HG03442 (cell line): Measurements from ENCODE around the gene TNFRSF18.
A peak's percentile ranks its signal among the peaks of the same experiment; 100 is the strongest.

Experiments
- ATAC-seq: cut with Tn5 transposase; IDR thresholded peaks from one replicate; pipeline ENCODE4 v1.9.1; 2021; ENCODE audit warnings: mild to moderate bottlenecking, moderate library complexity; ENCODE audit not compliant: unreplicated experiment

The TNFRSF18 gene

DNA sequence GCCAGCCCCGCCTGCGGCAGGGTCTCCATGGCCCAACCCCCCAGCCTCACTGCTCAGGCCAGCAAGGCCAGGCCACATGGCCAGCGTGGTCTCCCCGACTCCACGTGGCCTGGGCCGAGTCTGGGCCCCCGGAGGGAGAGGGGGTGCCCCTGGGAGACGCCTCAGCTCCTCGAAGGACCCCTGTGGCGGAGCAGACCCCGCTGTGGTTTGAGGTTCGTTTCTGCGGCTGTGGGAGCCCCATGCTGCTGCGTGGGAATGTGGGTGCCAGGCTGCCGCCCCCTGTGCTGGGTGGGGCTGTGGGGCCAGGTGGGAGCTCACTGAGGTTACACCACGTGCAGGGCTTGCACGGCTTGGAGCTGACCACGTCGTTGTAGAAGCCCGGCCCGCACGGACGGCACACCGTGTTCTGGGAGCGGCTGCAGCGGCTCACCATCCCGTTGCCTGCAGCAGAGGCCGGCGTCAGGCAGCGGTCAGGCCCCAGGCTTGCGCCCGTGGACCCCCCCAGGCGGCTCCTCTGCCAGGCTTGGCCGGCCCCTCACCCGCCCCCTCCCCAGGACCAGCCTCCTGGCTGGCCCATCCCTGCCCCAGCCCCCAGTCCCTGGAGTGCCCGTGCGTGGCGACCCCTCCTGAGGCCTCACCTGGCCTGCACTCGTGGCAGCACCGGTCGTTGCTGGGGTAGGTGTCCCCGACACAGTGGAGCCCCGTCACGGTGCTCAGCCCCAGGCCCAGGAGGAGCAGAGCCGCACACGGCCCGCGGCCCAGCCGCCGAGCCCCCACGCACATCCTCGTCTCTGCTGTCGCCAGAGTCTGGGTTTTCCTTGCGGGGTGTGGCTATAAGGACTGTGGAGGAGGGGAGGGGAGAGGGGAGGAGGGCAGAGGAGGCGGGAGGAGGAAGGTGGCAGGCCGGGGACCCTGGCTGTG lies 7.2 kb upstream of the TNFRSF18 start, which contains the start of gene TNFRSF4:
Gene TNFRSF4 (minus strand): TSS at position 809 of the 921 bp plus-strand sequence. CDS start 26 bp downstream, at position 783.
- no peak for ATAC-seq

GRCh38 chr1:1212780-1213344 lies 6.5 kb upstream of the TNFRSF18 start:
- ATAC-seq, result no peak

GRCh38 chr1:1211541-1212441 lies 5.4 kb upstream of the TNFRSF18 start:
- ATAC-seq, result no peak

GRCh38 chr1:1210726-1211540 lies 4.5 kb upstream of the TNFRSF18 start:
- ATAC-seq, result no peak

DNA sequence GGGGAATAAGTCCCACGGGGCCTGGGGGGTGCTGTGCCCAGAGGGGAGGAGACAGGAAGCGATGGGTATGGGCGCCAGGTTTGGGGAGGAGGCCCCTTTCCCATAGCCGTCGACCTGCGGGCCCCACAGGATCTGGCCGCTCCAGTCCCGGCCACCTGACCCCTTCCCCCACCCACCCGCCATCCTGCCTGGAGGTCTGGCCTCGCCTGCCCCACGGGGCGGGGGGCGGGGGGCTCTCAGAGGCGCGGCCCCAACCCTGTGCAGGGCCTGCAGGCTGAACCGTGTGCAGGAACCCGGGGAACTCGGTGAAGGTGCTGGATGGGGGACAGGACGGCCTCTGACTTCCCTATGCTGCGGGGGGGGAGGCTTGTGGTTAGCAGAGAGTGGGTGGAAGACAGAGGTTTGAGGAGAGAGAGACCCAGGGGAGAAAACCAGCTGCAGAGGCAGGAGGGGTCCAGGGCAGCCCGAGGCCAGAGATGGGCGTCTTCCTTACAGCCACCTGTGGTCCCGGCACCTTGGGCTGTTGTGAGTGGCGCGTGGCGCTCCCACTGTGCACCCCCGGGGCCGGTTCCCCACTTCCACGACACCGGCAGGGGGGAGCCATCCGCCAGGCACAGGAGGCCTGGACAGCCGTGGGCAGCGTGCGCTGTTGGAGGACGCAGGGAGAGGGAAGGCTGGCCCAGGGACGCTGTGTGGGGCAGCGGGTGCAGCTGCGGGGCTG lies 2.5 kb upstream of the TNFRSF18 start:
- ATAC-seq, result no peak

- ATAC-seq, result no peak
Observed at GRCh38 chr1:1207571-1207892, 1.1 kb upstream of the TNFRSF18 start.

GRCh38 chr1:1206966-1207531 lies 657 bp upstream of the TNFRSF18 start:
- ATAC-seq, result no peak

- ATAC-seq, result no peak
Observed at GRCh38 chr1:1205769-1206375, 520 bp downstream of the TNFRSF18 start.

DNA sequence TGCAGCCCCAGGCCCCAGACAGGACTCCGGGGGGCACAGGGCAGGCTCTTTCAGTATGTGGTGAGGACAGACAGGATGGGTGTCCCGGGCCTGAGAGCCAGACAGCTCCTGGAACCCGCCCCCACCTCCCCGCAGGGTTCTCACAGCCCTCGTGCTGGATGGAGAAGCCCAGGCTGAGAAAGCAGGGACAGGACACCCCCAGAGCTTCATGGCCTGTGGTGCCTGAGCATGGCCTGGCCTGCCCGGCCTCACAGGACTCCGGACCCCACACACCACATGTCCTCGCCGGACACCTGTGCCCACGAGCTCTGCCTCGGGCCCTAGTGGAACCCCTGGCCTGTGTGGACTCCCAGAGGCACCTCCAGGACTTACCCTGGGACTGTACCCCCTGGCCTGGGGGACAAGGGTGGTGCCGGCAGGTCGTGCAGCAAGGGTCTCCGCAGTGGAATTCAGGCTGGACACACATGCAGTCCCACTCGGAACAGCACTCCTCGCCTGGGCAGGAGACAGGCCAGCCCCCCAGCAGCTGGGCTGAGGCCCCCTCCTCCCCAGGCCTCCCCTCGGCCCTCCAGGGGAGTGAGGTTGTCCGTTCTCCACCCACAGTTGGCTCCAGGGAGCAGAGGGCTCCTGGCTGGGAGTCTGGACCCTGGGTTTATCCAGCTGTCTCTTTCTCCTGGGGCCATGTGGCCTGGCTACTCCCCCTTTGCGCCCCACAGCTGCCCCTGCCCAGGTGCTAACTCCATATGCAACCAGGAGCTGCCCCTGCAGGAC lies 1.2 kb downstream of the TNFRSF18 start:
- no peak for ATAC-seq

- no peak for ATAC-seq
Observed at GRCh38 chr1:1204425-1204920, 1.9 kb downstream of the TNFRSF18 start.

DNA sequence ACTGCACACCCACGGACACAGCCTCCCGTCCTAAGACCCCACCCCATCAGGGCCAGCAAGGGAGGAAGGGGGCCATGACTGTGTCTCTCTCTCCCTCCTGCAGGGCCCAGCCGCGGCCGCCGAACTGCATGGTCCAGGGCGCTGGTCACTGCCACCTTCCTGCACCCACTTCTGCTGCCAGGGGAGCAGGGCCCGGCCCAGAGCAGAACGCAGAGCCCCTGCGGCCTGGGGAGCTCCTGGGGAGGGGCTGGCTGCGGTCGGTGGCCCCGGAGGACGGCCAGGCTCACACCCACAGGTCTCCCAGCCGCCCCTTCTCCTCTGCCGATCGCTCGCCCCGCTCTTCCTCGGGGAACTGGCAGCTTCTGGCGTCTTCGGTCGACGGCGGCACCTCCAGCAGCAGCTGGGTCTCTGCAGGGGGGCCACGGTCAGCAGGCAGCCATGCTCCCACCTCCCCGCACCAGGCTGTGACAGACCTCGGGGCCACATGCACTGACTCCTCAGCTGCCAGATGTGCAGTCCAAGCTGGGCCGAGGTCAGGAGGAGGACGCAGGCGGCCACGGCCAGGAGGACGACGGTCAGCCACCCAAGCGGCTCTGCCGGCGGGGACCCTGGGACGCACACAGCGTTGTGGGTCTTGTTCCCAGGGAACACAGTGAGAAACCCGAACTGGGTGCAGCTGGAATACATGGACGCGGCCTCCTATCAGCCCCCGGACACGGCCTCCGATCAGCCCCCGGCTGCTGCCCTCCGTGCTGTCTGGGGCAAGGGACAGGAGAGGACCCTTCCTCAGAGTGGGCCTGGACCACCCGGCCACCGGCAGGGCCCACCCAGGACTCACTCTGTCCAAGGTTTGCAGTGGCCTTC lies 2.6 kb downstream of the TNFRSF18 start:
- no peak for ATAC-seq

- no peak for ATAC-seq
Observed at GRCh38 chr1:1202831-1203560, 3.4 kb downstream of the TNFRSF18 start.

DNA sequence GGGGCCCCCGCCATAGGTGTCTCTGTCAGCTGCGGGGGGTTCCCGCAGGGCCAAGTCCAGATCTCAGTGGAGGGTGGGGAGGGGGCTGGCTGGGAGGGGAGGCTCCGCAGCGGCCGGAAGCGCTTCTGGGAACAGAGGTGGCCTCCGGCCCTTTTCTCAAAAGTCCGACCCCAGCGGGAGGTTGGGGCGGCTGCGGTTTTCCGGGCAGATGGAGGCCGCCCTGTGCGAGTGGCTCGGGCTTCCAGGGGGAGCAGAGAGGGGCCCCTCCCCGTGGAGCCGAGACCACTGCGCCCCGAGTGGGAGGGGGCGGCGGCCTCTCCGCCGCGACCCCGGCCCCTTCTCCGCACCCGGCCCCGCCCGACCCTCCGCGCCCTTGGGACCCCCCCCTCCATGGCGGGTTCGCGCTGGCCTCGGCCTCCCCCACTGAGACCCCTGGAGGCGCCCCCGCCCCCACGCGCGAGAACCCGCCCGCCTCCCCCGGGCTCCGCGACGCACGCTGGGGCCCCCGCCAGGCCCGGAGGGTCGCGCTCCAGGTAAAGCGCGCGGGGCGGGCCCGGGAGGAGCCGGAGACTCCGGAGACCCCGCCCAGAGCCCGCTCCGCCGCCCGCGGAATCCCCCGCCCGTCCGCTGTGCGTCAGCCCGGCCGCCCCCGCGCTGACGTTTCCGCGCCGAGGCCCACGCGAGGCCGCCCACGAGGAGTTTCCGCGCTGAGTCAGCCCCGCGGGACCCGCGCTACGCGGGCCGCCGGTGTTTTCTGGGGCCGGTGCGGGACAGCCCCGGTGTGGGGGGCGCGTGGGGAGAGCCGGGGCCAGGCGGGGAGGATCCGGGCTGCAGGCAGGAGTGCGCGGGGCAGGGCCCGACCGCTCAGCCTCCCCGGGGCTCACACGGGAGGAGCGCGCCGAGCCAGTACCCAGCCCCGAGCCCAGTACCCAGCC lies 5.2 kb downstream of the TNFRSF18 start:
- ATAC-seq, result peak; percentile 46

GRCh38 chr1:1199961-1200875 lies 6.2 kb downstream of the TNFRSF18 start:
- ATAC-seq, result no peak
